ENCODE measurements around the gene CHN2. TPM values are rescaled to one million over a fixed set of nuclear protein-coding genes. Genes with fewer than 3 reads are reported as not detected.

CHN2 gene
- total and polyA plus RNA-seq, 10 donors: 4.2 to 52.0 (median 28.5) TPM

DNA sequence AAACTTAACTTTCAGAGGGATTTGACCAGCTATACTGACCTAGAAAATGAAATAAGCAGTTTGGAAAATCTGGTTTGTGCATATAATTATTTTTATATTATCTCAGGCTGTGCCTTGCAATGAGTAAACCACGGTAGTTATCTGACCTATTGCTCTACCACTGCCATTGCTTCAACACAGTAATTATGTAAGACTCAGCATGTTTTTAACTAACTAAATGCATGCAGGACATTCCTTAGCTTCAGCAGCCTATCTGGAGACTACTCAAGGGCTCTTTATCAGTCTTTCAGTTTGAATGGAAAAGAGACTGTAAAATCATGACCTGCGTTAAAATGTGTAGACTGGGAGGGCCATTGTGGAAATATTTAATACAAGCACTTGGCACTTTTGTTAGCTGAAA lies 22.5 kb downstream of the CHN2 start:
- peaks cover 0 to 6% (median 2%) of the 10 kb centered on the region in 6 donors for H3K4me1 ChIP-seq
- H3K9me3 ChIP-seq: peaks cover 0 to 14% (median 5%) of the 10 kb centered on the region in 8 donors
- TF ChIP-seq POLR2A (IDR thresholded peaks at IDR 0.05) (no peak), POLR2AphosphoS5 (IDR thresholded peaks at IDR 0.05) (no peak)
- TF ChIP-seq, protein P1, sequence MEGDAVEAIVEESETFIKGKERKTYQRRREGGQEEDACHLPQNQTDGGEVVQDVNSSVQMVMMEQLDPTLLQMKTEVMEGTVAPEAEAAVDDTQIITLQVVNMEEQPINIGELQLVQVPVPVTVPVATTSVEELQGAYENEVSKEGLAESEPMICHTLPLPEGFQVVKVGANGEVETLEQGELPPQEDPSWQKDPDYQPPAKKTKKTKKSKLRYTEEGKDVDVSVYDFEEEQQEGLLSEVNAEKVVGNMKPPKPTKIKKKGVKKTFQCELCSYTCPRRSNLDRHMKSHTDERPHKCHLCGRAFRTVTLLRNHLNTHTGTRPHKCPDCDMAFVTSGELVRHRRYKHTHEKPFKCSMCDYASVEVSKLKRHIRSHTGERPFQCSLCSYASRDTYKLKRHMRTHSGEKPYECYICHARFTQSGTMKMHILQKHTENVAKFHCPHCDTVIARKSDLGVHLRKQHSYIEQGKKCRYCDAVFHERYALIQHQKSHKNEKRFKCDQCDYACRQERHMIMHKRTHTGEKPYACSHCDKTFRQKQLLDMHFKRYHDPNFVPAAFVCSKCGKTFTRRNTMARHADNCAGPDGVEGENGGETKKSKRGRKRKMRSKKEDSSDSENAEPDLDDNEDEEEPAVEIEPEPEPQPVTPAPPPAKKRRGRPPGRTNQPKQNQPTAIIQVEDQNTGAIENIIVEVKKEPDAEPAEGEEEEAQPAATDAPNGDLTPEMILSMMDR (IDR thresholded peaks at IDR 0.05 in 8 of 11, conservative IDR thresholded peaks at IDR 0.05 in 3 of 11): no peak
- no peaks in the 10 kb centered on the region for H3K27me3 ChIP-seq (replicated peaks in 1 of 7)
- no peak overlapping the region for H3K27ac ChIP-seq
- H3K4me3 ChIP-seq: no peak overlapping the region
- intact Hi-C loops (cut with DNase I; ENCODE audit: low total_unique reads): no loop called here
- DNase-seq: no peak
- 58 to 80% (median 74%) methylated on average over 2 of the region's 2 CpGs for WGBS, 5 donors
- no peaks in the 10 kb centered on the region for H3K36me3 ChIP-seq

DNA sequence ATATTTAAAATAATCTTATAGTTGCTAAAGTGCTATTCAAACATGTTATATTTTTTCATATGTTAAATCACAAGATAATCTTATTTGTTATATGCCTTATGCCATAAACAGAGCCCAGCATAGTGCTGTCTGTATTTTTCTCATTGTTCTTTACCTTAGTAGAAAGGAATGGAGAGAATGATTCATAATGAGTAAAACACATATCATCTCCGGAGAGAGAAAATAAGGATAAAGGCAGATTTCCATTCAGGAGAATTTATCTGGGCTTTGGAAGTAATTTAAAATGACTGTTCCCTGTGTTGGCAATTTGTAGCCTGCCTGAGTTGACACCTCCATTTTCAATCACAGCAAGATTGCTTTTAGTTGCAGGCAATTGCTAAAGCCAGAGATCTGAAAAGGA lies 30.2 kb downstream of the CHN2 start:
- Histone ChIP-seq H3K9me3 (peaks cover 0 to 14% (median 5%) of the 10 kb centered on the region in 8 donors), H3K27me3 (replicated peaks in 1 of 7) (no peaks in the 10 kb centered on the region), H3K4me1 (no peaks in the 10 kb centered on the region), H3K36me3 (no peaks in the 10 kb centered on the region), H3K27ac (no peak overlapping the region), H3K4me3 (no peak overlapping the region)
- TF ChIP-seq, protein P1 (IDR thresholded peaks at IDR 0.05 in 8 of 11, conservative IDR thresholded peaks at IDR 0.05 in 3 of 11): no peak
- TF ChIP-seq POLR2AphosphoS5 (IDR thresholded peaks at IDR 0.05): no peak
- TF ChIP-seq POLR2A (IDR thresholded peaks at IDR 0.05): no peak
- WGBS, 5 donors: 87 to 97% (median 95%) methylated on average over 1 of the region's 1 CpG
- intact Hi-C loops (cut with DNase I; ENCODE audit: low total_unique reads): no loop called here
- no peak for DNase-seq

DNA sequence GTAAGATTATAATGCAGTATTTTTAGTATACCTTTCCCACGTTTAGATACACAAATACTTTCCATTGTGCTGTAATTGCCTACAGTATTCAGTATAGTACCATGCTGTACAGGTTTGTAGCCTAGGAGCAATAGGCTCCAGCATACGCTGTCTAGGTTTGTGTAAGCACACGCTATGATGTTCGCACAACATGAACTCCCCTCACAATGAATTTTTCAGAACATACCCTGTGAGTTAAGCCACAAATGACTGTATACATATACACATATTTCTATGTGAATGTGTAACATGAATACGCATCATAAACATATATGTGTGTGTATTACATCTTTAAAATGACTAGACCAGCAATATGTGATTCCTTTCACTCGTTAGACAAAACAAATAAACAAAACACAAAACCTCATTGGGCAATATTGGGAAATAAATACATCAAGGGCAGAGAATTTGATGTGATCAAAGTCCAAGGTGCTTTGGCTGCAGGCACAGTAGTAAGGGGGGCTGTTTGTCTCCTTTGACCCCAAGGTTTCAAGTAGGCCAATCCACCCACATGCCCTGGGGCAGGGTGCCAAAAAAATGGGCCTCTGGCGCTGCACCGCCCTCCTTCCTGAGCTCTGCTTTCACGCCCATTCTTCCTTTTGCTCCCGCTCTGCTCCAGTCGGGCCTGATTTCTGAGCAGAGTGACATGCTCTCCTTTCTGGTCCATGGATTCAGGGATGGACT lies 33.9 kb downstream of the CHN2 start:
- Histone ChIP-seq H3K9me3 (no peaks in the 10 kb centered on the region), H3K27ac (no peak overlapping the region), H3K27me3 (replicated peaks in 1 of 7) (no peaks in the 10 kb centered on the region), H3K4me3 (no peak overlapping the region), H3K4me1 (no peaks in the 10 kb centered on the region), H3K36me3 (no peaks in the 10 kb centered on the region)
- intact Hi-C loops (cut with DNase I; ENCODE audit: low total_unique reads): no loop called here
- TF ChIP-seq POLR2A (IDR thresholded peaks at IDR 0.05): no peak
- TF ChIP-seq, protein P1 (IDR thresholded peaks at IDR 0.05 in 8 of 11, conservative IDR thresholded peaks at IDR 0.05 in 3 of 11): no peak
- TF ChIP-seq POLR2AphosphoS5 (IDR thresholded peaks at IDR 0.05): no peak
- WGBS, 5 donors: 89 to 93% (median 92%) methylated on average over 11 of the region's 11 CpGs
- DNase-seq: no peak

DNA sequence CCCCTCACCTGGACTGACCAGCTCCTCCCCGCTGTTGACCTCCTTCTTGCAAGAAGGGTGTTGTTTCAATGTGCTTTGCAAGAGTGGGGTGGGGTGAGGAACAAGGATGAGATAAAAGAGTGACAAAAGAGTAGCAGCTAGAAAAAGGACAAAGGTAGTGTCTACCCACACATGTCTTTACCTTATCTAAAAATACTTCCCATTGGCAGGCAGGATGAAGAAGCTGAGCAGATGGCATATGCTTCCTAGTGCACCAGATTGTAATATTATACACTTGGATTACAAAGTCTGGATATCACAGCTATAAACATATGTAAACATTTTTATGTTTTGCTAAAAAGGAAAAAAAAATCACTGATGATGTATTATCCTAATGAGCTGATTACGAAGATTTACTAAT lies 34.5 kb downstream of the CHN2 start:
- Histone ChIP-seq H3K9me3 (no peaks in the 10 kb centered on the region), H3K36me3 (no peaks in the 10 kb centered on the region), H3K27ac (no peak overlapping the region), H3K4me1 (no peaks in the 10 kb centered on the region), H3K4me3 (no peak overlapping the region), H3K27me3 (replicated peaks in 1 of 7) (no peaks in the 10 kb centered on the region)
- TF ChIP-seq POLR2A (IDR thresholded peaks at IDR 0.05): no peak
- TF ChIP-seq, protein P1 (IDR thresholded peaks at IDR 0.05 in 8 of 11, conservative IDR thresholded peaks at IDR 0.05 in 3 of 11): no peak
- TF ChIP-seq POLR2AphosphoS5 (IDR thresholded peaks at IDR 0.05): no peak
- intact Hi-C loops (cut with DNase I; ENCODE audit: low total_unique reads): no loop called here
- DNase-seq: no peak
- 94 to 99% (median 96%) methylated on average over 2 of the region's 2 CpGs for WGBS, 5 donors

All from spleen (tissue), 11 donors.